GM18517 (cell line): ENCODE results near the gene ADCY9.
"Not testable (repeated sequence)": the region's sequence is repeated elsewhere in the genome, so short reads cannot be mapped to it uniquely, and the experiment has no call there.

Source experiments
- ATAC-seq: cut with Tn5 transposase; IDR thresholded peaks from one replicate; pipeline ENCODE4 v1.9.1; 2021; ENCODE audit warnings: mild to moderate bottlenecking, moderate library complexity; ENCODE audit not compliant: unreplicated experiment

ADCY9 gene

DNA sequence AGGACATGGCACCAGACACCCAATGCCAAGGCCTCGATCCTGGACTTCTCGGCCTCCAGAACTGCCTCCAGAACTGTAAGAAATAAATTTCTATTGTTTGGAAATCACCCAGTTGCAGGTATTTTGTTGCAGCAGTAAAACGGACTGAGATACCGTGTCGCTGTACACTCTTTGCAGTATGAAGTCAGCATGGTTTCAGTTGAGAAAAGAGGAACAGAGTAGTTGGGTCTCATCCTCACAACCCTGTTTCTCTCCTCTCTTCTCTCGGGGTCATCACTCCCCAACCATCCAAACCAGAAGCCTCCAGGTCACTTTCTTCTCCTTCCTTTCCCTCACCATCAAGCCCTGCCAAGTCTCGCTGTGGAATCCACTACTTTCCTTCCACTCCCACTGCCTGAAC, 77.8 kb downstream of the ADCY9 start:
- no peak for ATAC-seq

DNA sequence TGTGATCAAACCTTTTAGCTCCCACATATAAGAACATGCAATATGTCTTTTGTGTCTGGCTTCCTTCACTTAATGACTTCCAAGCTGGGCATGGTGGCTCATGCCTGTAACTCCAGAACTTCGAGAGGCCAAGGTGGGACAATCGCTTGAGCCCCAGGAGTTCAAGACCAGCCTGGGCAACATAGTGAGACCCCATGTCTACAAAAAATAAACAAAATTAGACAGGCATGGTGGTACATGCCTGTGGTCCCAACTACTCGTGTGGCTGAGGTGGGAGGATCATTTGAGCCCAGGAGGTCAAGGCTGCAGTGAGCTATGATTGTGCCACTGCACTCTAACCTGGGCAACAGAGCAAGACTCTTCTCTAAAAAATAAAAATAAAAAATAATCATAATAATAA, 79.3 kb downstream of the ADCY9 start:
- ATAC-seq = not testable (repeated sequence)

DNA sequence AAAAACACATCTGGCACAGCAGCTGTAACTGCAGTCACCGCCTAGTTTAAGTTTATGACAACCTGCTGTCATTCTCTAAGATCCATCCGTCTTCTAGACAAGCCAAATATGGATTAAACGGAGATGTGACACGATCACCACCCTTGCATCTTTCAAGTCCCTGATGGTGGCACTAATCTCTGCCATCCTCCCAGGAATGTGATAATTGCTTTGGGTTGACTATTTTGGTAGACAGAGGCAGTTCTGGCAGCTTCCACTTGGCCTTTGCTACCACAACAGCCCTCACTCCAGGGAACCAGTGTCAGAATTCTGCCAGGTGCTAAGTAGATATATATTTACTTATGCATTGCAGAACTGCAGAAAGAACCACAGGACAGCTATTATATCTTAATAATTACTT, 81.3 kb downstream of the ADCY9 start:
- ATAC-seq = no peak

DNA sequence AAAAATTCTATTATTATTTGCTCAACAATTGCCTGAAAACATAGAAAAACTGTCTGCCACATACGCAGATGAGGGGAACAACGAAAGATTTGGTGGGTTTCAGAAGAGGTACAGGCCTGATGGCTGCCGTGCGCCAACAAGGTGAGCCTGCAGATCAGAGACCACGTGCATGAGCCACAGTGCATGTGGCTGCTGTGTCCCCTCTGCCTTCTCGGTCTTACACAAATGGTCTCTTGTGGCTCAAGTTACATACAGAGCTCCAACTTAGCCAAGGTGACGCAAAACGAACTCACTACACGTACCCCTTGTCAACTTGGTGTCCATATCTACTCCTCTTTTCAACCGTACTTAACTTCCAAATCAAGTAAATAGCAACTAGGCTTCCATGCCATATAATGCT, 82.3 kb downstream of the ADCY9 start:
- no peak for ATAC-seq

DNA sequence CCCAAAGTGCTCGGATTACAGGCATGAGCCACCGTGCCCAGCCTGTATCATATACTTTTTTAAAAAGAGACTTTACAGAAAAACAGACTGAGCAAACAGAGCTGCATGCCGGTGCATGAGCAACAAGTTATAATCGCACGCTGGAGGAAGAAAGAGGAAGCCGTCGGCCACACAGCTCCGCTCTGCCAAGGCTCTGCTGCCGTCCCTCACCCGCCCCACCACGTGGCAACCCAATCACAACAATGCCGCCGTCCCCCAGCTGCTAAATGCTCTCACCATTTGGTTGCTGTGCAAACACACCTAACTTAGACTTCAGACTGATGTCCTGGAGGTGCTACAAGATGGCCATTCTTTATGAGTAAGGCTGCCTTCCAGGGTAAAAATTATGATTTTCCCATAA, 83.5 kb downstream of the ADCY9 start:
- no peak for ATAC-seq

DNA sequence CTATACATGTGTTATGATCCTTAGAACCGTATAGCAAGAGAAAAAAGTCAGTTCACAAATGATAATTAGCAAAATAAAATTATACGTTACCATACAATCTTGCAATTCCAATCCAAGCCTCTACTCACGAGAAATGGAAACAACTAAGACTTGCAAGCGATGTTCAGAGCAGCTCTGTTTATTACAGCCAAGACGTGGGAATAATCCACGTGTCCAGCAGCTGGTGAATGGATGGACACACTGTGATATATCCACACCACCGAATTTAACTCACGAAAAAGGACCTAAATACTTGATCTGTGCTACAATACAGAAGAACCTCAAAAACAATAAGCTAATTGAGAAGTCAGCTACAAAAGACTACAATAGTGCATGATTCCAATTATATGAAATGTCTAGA, 88.1 kb downstream of the ADCY9 start:
- ATAC-seq = no peak

DNA sequence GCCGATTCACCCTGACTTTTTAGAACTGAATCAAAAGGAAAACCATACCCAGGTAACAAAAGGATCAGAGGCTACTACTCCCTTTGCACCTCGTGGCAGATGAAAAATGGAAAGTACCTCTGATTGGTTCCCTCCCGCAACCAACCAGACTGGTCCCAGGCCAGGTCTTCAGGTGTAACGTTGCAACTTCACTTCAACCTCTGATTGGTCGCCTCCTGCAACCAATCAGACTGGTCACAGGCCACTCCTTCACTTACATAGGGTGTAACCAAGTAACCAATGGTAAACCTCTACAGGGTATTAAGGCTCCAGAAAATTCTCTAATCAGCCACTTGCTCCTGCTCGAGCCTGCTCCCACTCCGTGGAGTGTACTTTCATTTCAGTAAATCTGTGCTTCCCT, 89.4 kb downstream of the ADCY9 start:
- no peak for ATAC-seq

DNA sequence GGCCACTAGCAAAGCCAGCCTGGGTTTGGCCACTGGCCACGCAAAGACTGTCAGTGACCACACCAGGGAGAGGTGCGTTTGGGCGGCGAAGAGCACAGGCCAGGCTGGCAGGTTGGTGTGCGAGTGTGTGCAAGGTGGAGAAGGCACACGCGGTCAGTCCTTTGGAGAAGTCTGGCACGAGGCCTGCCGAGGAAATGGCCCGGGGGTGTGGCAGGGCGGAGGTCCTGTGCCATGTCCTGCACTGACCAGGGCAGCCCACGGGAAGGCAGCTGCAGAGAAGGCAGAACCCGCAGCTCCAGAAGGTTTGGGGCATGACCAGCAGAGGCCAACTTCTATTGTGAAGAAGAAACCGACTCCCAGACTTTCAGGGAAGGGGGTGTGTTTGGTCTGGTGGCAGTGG, 90.8 kb downstream of the ADCY9 start:
- no peak for ATAC-seq

DNA sequence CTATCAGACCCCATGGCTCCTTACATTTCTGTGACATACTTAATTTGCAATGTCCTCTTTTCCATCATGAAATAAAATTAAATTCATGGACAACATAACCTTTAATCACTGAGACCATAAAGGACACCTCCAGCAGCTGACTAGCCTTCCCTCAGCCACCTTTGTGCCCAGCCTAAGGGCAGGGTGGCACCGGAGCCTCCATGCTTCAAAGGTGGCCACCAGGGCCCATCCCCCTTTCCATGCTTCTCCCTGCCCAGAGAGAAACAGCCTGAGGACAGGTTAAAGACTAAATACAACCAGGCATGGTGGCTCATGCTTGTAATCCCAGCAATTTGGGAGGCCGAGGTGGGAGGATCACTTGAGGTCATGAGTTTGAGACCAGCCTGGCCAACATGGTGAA, 94.3 kb downstream of the ADCY9 start:
- no peak for ATAC-seq

DNA sequence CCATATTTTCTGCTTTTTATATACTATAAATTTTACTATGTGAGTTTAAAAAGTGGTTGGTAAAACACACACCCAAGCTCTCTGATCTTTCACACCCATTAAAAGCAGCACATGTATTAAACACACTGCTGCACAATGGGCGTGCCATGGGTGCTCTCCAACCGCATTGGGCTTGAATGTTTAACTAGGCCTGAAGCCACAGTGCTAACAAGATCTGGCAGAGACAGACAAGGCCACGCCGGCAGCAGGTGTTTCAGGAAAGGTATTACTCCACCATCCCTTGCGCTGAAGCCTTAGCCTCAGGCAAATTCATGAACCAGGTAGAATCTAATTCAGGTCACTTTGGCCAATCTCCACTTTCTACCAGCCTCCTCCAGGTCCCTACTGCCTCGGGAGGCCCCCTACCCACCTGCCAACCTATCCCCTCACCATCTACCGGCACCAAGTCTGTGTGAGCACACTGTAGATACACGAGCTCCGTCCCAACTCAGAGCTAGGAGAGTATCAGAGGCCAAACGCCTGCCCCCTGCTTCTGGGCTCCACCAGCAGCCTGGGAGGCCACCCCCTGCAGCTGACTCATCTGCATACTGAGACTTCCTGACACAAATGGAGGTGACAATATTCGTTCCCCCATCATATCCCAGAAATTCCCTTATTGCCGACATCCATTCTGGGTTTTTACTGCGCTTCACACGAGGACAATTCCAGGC, 95.0 kb downstream of the ADCY9 start:
- no peak for ATAC-seq

DNA sequence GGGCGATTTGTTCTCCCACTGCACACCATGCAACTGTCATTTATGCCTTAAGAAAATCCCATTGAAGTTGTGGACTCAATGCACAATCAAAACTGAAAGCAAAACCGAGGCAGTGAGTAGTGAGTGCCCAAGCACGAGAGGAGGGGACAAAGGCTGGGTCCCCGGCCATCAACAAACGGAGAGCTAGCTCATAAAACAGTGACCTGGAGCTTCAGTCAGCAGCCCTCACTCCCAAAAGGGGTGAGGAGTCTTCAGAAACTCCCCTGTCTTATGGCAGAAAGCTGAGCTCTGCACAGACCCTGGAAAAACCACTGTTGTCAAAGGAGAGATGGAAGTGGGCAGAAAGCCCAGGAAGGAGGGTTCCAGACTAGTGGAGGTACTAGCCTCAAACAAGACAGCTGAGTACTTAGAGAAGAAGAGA, 96.9 kb downstream of the ADCY9 start:
- no peak for ATAC-seq

DNA sequence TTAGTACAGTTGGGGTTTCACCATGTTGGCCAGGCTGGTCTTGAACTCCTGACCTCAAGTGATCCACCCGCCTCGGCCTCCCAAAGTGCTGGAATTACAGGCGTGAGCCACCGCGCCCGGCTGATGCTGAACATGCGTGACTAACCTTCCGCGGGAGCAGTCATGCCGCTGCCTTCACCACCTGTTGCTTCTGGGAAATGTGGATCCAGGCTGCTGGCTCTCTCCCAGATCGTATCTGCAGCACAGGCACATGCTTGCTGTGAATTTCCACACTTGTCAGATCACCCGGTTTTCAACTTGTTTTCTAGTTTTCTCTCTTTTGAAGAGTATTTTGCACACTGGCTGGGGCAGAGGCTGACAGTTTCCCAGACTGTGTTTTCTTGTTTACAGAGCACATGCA, 97.9 kb downstream of the ADCY9 start:
- no peak for ATAC-seq

DNA sequence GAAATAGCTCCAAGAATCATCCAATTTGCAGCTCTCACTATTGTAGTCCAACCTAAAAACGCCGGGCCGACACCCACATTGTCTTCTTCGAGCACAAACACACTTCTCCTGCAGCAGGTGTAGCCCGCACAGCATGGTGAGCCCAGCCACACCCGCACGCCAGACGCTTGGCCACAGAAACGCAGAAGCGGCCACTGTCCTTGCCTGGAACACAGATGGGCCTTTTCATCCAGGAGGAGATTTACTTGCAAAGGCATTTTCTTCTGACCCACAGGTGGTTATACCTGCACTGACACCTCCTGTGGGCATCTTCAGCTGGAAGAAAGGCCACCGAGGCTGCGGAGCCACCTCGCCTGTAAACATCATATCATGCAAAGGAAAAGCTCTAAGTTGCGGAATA, 98.4 kb downstream of the ADCY9 start:
- ATAC-seq = no peak

DNA sequence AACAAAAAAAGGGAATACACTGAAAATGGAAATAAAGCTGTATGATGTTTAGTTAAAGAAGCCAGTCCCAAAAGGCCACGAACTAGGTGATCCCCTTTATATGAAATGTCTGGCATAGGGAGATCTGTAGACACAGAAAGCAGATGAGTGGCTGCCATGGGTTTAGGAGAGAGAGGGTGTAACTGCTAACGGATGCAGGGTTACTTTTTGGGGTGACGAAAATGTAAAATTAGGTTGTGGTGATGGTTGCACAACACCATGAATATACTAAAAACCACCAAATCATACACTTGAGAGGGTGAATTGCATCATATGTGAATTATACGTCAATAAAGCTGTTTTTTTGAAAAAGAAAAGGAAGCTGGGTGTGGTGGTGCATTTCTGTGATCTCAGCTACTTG, 99.6 kb downstream of the ADCY9 start:
- no peak for ATAC-seq

DNA sequence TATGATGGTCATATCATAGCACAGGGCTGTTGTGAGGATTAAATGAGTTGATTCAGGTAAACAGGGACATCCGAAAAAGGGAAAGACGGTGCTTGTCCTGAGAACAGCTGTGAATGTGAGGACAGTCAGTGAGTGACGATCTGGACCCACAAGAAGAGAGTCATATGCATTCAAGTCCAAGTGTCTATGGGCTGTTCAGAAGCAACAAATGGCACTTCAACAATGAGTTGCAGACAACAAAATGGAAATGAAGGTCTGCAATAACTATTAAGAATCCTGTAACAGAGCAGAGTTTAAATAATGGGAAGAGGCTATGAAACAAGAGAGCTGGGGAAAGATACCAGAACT, 100.3 kb downstream of the ADCY9 start:
- no peak for ATAC-seq

DNA sequence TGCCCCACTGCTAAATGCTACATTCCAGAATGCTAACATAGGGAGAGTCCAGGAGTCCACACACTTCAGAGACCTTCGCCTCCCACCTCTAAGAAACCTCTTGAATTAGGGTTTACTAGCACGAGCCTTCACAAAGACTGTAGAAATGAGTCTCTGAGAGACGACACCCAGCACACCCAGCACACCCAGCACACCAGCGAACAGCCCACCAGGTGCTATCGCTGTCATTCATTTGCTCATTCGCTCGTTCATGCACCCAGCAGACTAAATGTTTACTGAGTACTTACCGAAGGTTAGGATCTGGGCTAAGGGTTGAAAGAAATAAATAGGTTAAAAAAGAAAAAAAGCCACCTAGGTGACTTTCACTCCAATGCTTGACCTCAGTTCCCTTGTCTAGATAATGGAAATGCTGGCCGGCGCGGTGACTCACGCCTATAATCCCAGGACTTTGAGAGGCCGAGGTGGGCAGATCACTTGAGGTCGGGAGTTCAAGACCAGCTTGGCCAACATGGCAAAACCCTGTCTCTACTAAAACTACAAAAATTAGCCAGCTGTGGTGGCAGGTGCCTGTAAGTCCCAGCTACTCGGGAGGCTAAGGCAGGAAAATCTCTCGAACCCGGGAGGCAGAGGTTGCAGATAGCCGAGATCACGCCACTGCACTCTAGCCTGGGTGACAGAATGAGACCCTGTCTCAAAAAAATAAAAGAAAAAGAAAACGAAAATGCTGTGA, 100.8 kb downstream of the ADCY9 start:
- ATAC-seq = no peak

DNA sequence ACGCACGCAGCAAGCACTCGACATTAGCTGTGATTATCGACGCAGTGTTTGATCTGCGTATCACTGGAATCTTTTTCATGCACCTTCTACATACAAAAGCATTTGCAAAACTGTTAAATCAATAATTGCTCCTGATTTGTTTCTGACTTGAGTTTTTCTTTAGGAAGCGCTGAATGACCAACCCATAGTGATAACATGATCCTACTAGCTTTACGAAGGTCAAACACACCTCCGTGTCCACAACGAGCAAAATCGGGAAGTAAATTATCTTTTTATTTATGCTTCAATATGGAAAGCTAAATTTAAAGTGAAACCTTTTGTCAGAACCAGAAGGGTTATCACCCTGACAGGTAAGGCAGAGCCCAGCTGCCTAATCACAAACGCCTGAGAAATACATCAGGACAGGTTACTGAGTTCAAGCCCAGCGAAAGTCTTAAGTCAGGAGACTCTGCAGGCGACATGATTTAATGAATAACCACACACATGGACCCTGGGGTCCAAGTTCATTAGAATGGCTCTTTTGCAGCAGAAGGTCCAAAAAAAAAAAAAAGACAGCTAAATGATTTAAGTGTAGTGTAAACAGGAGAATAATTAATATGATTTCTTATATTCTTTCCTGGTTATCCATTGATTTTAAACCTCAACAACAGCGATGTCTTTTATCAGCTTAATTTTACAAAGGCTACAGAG, 104.2 kb downstream of the ADCY9 start:
- no peak for ATAC-seq

DNA sequence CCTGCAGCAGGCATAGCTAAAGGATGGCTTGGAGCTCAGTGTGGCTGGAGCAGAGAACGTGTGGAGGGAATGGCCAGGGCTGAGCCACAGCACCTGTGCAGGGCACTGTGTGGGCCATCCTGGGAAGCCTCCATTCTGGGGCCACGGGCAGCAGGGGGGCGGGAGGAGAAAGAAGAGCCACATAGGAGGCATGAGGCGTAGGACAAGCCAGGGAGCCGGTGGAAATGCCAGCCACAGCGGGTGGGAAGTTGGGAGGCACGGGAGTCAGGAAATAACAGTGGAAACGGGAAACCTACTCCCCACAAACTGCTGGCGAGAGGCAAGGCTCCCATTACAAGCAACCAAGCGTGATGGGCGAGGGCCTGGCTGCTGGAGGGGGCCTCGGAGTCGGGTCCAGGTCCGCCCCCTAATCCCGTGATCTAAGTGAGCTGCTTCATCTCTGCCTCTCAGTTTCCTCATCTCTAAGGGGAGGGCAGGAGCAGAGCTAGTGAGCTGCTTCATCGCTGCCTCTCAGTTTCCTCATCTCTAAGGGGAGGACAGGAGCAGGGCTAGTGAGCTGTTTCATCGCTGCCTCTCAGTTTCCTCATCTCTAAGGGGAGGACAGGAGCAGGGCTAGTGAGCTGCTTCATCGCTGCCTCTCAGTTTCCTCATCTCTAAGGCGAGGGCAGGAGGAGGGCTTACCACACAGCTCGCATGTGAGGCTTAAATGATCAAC, 104.9 kb downstream of the ADCY9 start:
- ATAC-seq = no peak

DNA sequence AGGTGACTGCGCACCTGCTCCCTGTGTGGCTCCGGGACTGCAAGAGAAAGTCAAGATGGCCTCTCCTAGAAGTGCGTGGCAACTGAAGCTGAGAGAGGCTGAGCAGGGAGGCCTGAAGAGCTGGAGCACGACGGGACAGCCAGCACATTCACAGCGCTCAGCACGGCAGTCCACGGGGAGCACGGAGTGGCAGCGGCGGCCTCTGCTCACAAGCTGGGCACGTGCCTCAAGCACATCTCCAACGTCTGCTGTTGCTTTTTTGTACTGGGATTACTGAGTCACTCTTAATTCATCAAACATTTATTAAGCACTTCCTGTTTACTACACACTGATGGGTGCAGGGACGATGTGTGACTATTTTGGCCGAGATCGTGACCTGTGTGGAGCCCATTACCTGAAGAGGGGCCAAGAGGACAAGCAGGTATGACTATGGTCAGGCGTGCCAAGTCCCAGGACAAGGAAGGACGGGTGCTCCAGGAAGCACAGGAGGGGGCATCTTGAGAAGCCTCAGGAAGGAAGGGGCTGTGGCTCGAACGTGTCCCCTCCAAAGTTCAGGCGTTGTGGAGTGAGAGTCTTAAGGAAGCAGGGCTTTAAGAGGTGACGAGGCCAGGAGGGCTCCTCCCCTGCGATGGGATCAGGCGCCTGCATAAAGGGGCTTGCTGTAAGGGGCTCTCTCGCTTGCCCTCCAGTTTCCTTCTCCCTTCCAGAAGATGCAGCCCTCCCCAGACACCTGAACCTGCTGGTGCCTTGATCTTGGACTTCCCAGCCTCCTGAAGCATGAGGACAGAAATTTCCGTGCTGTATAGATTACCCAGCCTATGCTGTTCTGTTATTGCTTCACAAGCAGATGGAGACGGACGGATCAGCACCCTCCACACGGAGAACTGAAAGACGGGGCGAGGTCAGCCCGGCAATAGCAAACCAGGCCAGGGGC, 105.8 kb downstream of the ADCY9 start:
- ATAC-seq = no peak

DNA sequence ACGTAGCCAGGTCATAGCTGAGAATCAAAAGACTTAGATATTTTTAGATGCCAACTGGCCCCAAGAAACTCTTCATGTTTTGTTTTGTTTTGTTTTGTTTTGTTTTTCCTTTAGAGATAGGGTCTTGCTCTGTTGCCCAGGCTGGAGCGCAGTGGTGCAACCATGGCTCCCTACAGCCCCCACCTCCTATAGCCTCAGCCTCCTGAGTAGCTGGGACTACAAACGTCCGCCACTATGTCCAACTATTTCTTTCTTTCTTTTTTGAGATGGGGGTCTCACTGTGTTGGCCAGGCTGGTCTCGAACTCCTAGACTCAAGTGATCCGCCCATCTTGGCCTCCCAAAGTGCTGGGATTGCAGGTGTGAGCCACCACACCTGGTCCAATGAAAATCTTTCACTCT, 107.1 kb downstream of the ADCY9 start:
- ATAC-seq = no peak

DNA sequence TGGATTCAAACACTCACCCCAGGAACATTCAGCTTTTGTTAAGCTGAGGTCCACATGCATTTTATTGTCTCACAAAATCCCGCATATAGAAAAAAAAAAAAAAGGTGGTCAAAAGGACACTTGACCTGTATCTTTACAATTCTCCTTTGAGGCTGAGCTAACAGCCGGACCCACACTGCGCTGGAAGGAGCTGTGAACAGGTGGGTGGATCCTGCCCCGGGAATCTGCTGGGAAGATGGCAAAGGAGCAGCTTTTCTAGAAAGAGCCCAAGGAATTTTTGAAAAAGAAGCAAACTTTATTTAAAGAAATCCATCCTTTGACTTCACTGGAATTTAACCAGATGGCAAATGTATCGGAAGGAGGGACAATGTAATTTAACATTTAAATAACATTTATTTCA, 108.1 kb downstream of the ADCY9 start:
- no peak for ATAC-seq
